ENCODE data around the gene GLOD4. TPM values are rescaled to one million over a fixed set of nuclear protein-coding genes. Genes with fewer than 3 reads are reported as not detected.
"Not testable (repeated sequence)": the region's sequence is repeated elsewhere in the genome, so short reads cannot be mapped to it uniquely, and the experiment has no call there.

The GLOD4 gene
- total and polyA plus RNA-seq, 2 donors, result 56.4 to 68.4 TPM

GRCh38 chr17:806346-806745 lies 24.3 kb upstream of the GLOD4 start:
- WGBS, result 91% methylated on average over 13 of the region's 13 CpGs
- Histone ChIP-seq H3K4me1 (ENCODE audit: control insufficient read depth in 2 of 2, insufficient read depth in 2 of 2, low read length in 2 of 2) (no peaks in the 10 kb centered on the region), H3K27ac (ENCODE audit: low read depth in 1 of 2, low read length in 1 of 2) (no peak overlapping the region), H3K4me3 (ENCODE audit: low read length in 2 of 2) (no peak overlapping the region), H3K27me3 (ENCODE audit: control insufficient read depth in 2 of 2, insufficient read depth in 1 of 2, low read length in 1 of 2) (no peaks in the 10 kb centered on the region), H3K36me3 (ENCODE audit: control insufficient read depth in 2 of 2, insufficient read depth in 2 of 2, low read length in 1 of 2) (no peaks in the 10 kb centered on the region), H3K9me3 (ENCODE audit: control insufficient read depth in 2 of 2, insufficient read depth in 1 of 2, low read length in 1 of 2) (no peaks in the 10 kb centered on the region)
- DNase-seq (ENCODE audit: low read depth in 6 of 9, low spot score in 9 of 9), result no peak

GRCh38 chr17:805886-806285 lies 23.8 kb upstream of the GLOD4 start:
- H3K27ac ChIP-seq (ENCODE audit: low read depth in 1 of 2, low read length in 1 of 2); H3K4me1 ChIP-seq (ENCODE audit: control insufficient read depth in 2 of 2, insufficient read depth in 2 of 2, low read length in 2 of 2); H3K36me3 ChIP-seq (ENCODE audit: control insufficient read depth in 2 of 2, insufficient read depth in 2 of 2, low read length in 1 of 2); H3K27me3 ChIP-seq (ENCODE audit: control insufficient read depth in 2 of 2, insufficient read depth in 1 of 2, low read length in 1 of 2); H3K9me3 ChIP-seq (ENCODE audit: control insufficient read depth in 2 of 2, insufficient read depth in 1 of 2, low read length in 1 of 2); H3K4me3 ChIP-seq (ENCODE audit: low read length in 2 of 2); DNase-seq (ENCODE audit: low read depth in 6 of 9, low spot score in 9 of 9): not testable (repeated sequence)
- 95% methylated on average over 23 of the region's 23 CpGs for WGBS

GRCh38 chr17:804541-805435 lies 22.7 kb upstream of the GLOD4 start:
- no peak for DNase-seq (ENCODE audit: low read depth in 6 of 9, low spot score in 9 of 9)
- H3K27ac ChIP-seq (ENCODE audit: low read depth in 1 of 2, low read length in 1 of 2), result no peak overlapping the region
- H3K27me3 ChIP-seq (ENCODE audit: control insufficient read depth in 2 of 2, insufficient read depth in 1 of 2, low read length in 1 of 2), result no peaks in the 10 kb centered on the region
- 94% methylated on average over 41 of the region's 41 CpGs for WGBS
- H3K4me1 ChIP-seq (ENCODE audit: control insufficient read depth in 2 of 2, insufficient read depth in 2 of 2, low read length in 2 of 2), result no peaks in the 10 kb centered on the region
- no peak overlapping the region for H3K4me3 ChIP-seq (ENCODE audit: low read length in 2 of 2)
- no peaks in the 10 kb centered on the region for H3K9me3 ChIP-seq (ENCODE audit: control insufficient read depth in 2 of 2, insufficient read depth in 1 of 2, low read length in 1 of 2)
- no peaks in the 10 kb centered on the region for H3K36me3 ChIP-seq (ENCODE audit: control insufficient read depth in 2 of 2, insufficient read depth in 2 of 2, low read length in 1 of 2)

GRCh38 chr17:802901-803881 lies 21.1 kb upstream of the GLOD4 start:
- Histone ChIP-seq H3K4me1 (ENCODE audit: control insufficient read depth in 2 of 2, insufficient read depth in 2 of 2, low read length in 2 of 2) (no peaks in the 10 kb centered on the region), H3K4me3 (ENCODE audit: low read length in 2 of 2) (no peak overlapping the region), H3K9me3 (ENCODE audit: control insufficient read depth in 2 of 2, insufficient read depth in 1 of 2, low read length in 1 of 2) (no peaks in the 10 kb centered on the region), H3K36me3 (ENCODE audit: control insufficient read depth in 2 of 2, insufficient read depth in 2 of 2, low read length in 1 of 2) (no peaks in the 10 kb centered on the region), H3K27ac (ENCODE audit: low read depth in 1 of 2, low read length in 1 of 2) (no peak overlapping the region), H3K27me3 (ENCODE audit: control insufficient read depth in 2 of 2, insufficient read depth in 1 of 2, low read length in 1 of 2) (no peaks in the 10 kb centered on the region)
- 92% methylated on average over 37 of the region's 37 CpGs for WGBS
- DNase-seq (ENCODE audit: low read depth in 6 of 9, low spot score in 9 of 9), result no peak

- H3K9me3 ChIP-seq (ENCODE audit: control insufficient read depth in 2 of 2, insufficient read depth in 1 of 2, low read length in 1 of 2), result no peaks in the 10 kb centered on the region
- WGBS, result 94% methylated on average over 14 of the region's 14 CpGs
- DNase-seq (ENCODE audit: low read depth in 6 of 9, low spot score in 9 of 9), result no peak
Observed at GRCh38 chr17:802481-802880, 20.4 kb upstream of the GLOD4 start.

GRCh38 chr17:801660-802059 lies 19.6 kb upstream of the GLOD4 start:
- Histone ChIP-seq H3K27me3 (ENCODE audit: control insufficient read depth in 2 of 2, insufficient read depth in 1 of 2, low read length in 1 of 2) (no peaks in the 10 kb centered on the region), H3K9me3 (ENCODE audit: control insufficient read depth in 2 of 2, insufficient read depth in 1 of 2, low read length in 1 of 2) (no peaks in the 10 kb centered on the region), H3K27ac (ENCODE audit: low read depth in 1 of 2, low read length in 1 of 2) (no peak overlapping the region), H3K4me3 (ENCODE audit: low read length in 2 of 2) (no peak overlapping the region), H3K4me1 (ENCODE audit: control insufficient read depth in 2 of 2, insufficient read depth in 2 of 2, low read length in 2 of 2) (no peaks in the 10 kb centered on the region), H3K36me3 (ENCODE audit: control insufficient read depth in 2 of 2, insufficient read depth in 2 of 2, low read length in 1 of 2) (no peaks in the 10 kb centered on the region)
- no peak for DNase-seq (ENCODE audit: low read depth in 6 of 9, low spot score in 9 of 9)
- 95% methylated on average over 6 of the region's 6 CpGs for WGBS

More at GRCh38 chr17:802481-802880, 20.4 kb upstream of the GLOD4 start:
- Histone ChIP-seq H3K27me3 (ENCODE audit: control insufficient read depth in 2 of 2, insufficient read depth in 1 of 2, low read length in 1 of 2) (no peaks in the 10 kb centered on the region), H3K4me1 (ENCODE audit: control insufficient read depth in 2 of 2, insufficient read depth in 2 of 2, low read length in 2 of 2) (no peaks in the 10 kb centered on the region), H3K27ac (ENCODE audit: low read depth in 1 of 2, low read length in 1 of 2) (no peak overlapping the region), H3K36me3 (ENCODE audit: control insufficient read depth in 2 of 2, insufficient read depth in 2 of 2, low read length in 1 of 2) (no peaks in the 10 kb centered on the region), H3K4me3 (ENCODE audit: low read length in 2 of 2) (no peak overlapping the region)

GRCh38 chr17:800446-801242 lies 18.6 kb upstream of the GLOD4 start:
- Histone ChIP-seq H3K4me1 (ENCODE audit: control insufficient read depth in 2 of 2, insufficient read depth in 2 of 2, low read length in 2 of 2) (no peaks in the 10 kb centered on the region), H3K27ac (ENCODE audit: low read depth in 1 of 2, low read length in 1 of 2) (no peak overlapping the region), H3K27me3 (ENCODE audit: control insufficient read depth in 2 of 2, insufficient read depth in 1 of 2, low read length in 1 of 2) (no peaks in the 10 kb centered on the region), H3K4me3 (ENCODE audit: low read length in 2 of 2) (no peak overlapping the region), H3K9me3 (ENCODE audit: control insufficient read depth in 2 of 2, insufficient read depth in 1 of 2, low read length in 1 of 2) (no peaks in the 10 kb centered on the region), H3K36me3 (ENCODE audit: control insufficient read depth in 2 of 2, insufficient read depth in 2 of 2, low read length in 1 of 2) (no peaks in the 10 kb centered on the region)
- 92% methylated on average over 39 of the region's 39 CpGs for WGBS
- no peak for DNase-seq (ENCODE audit: low read depth in 6 of 9, low spot score in 9 of 9)

GRCh38 chr17:799261-799660 lies 17.2 kb upstream of the GLOD4 start:
- no peaks in the 10 kb centered on the region for H3K27me3 ChIP-seq (ENCODE audit: control insufficient read depth in 2 of 2, insufficient read depth in 1 of 2, low read length in 1 of 2)
- no peak for DNase-seq (ENCODE audit: low read depth in 6 of 9, low spot score in 9 of 9)
- no peaks in the 10 kb centered on the region for H3K9me3 ChIP-seq (ENCODE audit: control insufficient read depth in 2 of 2, insufficient read depth in 1 of 2, low read length in 1 of 2)
- H3K36me3 ChIP-seq (ENCODE audit: control insufficient read depth in 2 of 2, insufficient read depth in 2 of 2, low read length in 1 of 2), result peaks cover 0 to 3% of the 10 kb centered on the region in 2 donors
- H3K4me1 ChIP-seq (ENCODE audit: control insufficient read depth in 2 of 2, insufficient read depth in 2 of 2, low read length in 2 of 2), result no peaks in the 10 kb centered on the region
- no peak overlapping the region for H3K4me3 ChIP-seq (ENCODE audit: low read length in 2 of 2)
- no peak overlapping the region for H3K27ac ChIP-seq (ENCODE audit: low read depth in 1 of 2, low read length in 1 of 2)
- WGBS, result 97% methylated on average over 11 of the region's 11 CpGs
